Stimulated activated naive CD4-positive, alpha-beta T cell treated with Interleukin-2 at 50 U/mL for 16 hours (primary cell): Measurements from ENCODE around the gene RXRA.
"Not testable (repeated sequence)": the region's sequence is repeated elsewhere in the genome, so short reads cannot be mapped to it uniquely, and the experiment has no call there.

Experiments
- DNase-seq: peaks from one replicate; lab custom pipeline; 2025; lab: John Stamatoyannopoulos, UW

RXRA gene

GRCh38 chr9:134293611-134294152 lies 32.6 kb upstream of the RXRA start:
- no peak for DNase-seq

DNA sequence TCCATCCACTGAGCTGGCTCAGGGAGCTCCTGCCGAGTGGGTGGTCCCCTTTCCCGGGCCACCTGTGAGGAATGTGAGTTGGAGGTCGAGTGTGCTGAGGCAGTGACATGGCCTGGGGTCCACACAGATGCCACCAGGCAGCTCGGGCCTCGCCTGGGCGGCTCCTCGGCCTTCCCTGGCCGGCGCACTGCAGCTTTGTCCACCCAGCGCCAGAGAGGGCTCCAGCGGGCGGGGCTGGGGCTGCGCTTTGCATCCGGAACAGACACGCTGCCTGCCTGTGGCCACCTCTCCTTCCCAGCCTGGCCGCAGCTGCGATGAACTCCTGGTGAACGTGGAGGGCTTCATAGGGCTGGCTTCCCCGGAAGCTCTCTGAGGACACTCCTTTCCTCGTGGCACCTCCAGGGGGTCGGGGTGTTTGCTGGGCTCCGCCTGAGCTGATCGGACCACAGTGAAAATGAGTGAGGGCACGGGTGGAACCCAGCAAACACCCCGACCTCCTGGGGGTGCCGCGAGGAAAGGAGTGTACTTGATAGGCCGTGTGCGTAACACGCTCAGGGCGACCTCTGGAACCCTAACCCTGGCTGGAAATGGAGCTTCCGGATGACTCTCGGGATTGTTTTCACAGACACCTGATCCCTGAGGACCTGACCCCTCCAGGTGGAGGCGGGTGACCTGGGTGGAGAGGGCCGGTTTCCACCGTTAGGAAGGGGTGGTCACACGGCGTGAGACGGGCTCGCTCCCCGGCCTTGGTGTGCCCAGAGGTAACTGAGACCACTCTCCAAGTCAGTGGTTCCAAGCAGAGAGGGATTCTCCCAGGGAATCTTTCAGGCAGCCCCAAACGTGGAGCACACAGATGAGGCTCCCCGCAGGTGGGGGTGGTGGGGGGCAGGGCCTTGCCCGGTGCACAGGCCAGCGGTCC lies 31.8 kb upstream of the RXRA start:
- no peak for DNase-seq

GRCh38 chr9:134295101-134295745 lies 31.0 kb upstream of the RXRA start:
- no peak for DNase-seq

- no peak for DNase-seq
These were observed 30.5 kb upstream of the RXRA start for GRCh38 chr9:134295746-134296250.

DNA sequence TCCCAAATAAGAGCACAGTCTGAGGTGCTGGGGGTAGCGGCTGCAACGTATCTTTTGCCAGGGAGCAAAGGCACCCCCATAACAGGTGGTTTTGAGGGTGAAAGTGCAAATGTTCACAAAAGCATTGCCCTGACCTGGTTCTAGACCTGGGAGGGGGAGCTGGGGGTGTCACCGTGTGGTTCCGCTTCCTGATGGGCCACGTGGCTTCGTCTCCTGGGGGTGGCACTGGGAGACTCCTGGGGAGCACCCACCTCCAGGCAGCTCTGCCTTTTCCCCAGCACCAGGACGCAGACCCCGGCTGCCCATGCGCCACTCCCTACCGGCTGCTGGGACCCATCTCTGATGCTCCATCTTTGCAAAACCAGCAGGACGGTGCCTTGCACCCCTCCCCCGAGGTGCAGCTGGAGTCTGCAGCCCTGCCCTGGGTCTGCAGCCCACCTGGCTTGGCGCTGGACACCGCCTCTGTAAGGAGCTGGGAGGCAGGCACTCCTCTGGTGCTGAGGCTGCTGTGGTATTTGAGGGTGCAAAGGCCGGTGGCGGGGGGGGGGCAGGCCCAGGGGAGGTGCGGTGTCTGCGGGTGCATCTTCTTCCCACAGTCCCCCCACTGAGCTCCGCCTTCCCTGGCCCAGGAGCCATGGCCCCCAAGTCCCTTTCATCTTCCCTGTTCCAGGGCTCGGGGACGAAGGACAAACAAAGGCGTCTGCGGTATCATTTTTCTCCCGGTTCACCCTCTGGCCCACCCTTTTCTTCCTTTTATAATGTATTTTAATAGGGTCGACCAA lies 29.8 kb upstream of the RXRA start:
- DNase-seq, result no peak

DNA sequence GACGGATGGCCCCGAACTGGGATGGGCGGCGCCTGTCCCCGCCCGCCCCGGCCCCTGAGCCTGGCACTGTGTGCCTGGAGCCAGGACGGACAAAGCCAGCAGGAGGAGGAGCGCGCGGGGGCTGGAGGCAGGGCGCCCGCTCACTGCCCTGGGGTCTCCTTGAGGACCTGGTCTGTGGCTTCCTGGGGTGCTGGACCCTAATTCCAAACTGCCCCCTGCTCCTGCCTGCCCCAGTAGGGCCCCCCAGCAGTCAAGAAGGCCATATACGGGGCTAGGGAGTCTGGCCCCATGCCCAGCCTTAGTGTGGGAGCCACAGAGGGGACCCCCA lies 29.2 kb upstream of the RXRA start:
- no peak for DNase-seq

- DNase-seq, result no peak
These were observed 28.7 kb upstream of the RXRA start for GRCh38 chr9:134297576-134297975.

- DNase-seq, result no peak
These were observed 28.3 kb upstream of the RXRA start for GRCh38 chr9:134298000-134298399.

DNA sequence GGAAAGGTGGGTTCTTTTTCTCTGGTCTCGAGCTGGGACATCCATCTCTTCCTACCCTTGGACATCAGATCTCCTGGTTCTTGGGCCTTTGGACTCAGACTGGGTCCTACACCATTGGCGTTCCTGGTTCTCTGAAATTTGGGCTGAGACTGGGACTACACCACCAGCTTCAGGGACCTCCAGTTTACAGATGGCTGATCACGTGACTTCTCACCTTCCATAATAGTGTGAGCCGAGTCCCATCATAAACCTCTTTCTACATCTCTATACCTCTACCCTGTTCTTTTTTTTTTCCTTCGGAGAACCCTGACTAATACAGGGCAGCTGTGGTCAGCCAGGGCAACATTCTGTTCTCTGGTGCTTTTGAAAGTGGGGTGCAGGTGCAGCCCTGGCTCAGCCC lies 27.2 kb upstream of the RXRA start:
- no peak for DNase-seq

DNA sequence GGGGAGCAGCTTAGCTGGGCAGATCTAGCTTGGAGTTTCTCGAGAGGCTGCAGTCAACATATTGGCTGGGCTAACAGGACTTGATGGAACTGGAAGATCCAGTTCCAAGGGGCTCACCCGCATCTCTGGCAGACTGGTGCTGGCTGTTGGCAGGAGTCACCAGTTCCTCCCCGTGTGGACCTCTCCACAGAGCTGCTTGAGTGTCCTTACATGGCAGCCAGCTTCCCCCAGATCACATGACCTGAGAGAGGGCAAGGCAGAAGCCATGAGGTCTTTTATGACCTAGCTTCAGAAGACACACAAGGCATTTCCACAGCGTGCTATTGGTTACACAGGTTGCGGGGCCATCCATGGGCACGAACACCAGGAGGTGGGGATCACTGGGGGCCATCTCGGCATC lies 26.4 kb upstream of the RXRA start:
- DNase-seq, result no peak

GRCh38 chr9:134301387-134302129 lies 24.7 kb upstream of the RXRA start:
- DNase-seq, result peak; percentile 66

- DNase-seq, result no peak
These were observed 24.0 kb upstream of the RXRA start for GRCh38 chr9:134302130-134302817.

- no peak for DNase-seq
These were observed 22.7 kb upstream of the RXRA start for GRCh38 chr9:134303601-134304000.

GRCh38 chr9:134304261-134304660 lies 22.0 kb upstream of the RXRA start:
- DNase-seq, result no peak

GRCh38 chr9:134304690-134305089 lies 21.6 kb upstream of the RXRA start:
- DNase-seq, result no peak

GRCh38 chr9:134305533-134305932 lies 20.7 kb upstream of the RXRA start:
- DNase-seq, result no peak

DNA sequence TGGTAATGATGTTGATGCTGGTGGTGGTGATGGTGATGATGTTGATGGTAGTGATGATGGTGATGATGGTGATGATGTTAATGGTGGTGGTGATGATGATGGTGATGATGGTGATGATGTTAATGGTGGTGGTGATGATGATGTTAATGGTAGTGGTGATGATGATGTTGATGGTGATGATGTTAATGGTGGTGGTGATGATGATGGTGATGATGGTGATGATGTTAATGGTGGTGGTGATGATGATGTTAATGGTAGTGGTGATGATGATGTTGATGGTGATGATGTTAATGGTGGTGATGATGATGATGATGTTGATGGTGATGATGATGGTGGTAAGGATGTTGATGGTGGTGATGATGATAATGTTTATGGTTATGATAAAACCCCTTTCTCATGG lies 20.2 kb upstream of the RXRA start:
- DNase-seq, result not testable (repeated sequence)

GRCh38 chr9:134306636-134307600 lies 19.3 kb upstream of the RXRA start:
- no peak for DNase-seq

- DNase-seq, result no peak
These were observed 18.3 kb upstream of the RXRA start for GRCh38 chr9:134307674-134308638.
